GM21515 (cell line): ENCODE measurements around the gene USP53.
"Not testable (repeated sequence)": the region's sequence is repeated elsewhere in the genome, so short reads cannot be mapped to it uniquely, and the experiment has no call there.

ENCODE experiments used
- ATAC-seq: cut with Tn5 transposase; IDR thresholded peaks from one replicate; pipeline ENCODE4 v1.9.1; 2021; ENCODE audit not compliant: unreplicated experiment

Gene USP53

DNA sequence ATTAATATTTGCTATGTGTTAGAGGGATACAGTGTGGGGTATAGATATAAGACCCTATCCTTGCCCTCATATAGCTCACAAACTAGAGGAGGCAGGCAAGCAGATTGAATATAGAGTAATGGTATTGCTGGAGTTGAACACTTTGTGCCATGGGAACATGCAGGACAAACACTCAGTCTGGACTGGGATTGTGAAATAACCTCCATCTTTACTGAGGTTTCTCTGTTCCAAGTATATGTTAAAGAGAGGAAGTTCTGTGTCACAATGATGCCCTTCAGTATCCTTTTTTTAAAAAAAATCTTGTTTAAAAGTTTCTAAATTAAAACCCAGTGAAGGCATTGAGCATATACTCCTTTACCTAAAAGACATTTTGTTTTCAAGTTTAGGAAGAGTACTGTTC is 100.7 kb downstream of the USP53 start:
- ATAC-seq: no peak

GRCh38 chr4:119314356-119314755 is 101.8 kb downstream of the USP53 start:
- peak; percentile 76 for ATAC-seq

- no peak for ATAC-seq
These were observed 102.5 kb downstream of the USP53 start for GRCh38 chr4:119315036-119315435.

- no peak for ATAC-seq
These were observed 105.5 kb downstream of the USP53 start for GRCh38 chr4:119317990-119318389.

- ATAC-seq: no peak
These were observed 109.6 kb downstream of the USP53 start, which contains the start of gene FABP2 for GRCh38 chr4:119321921-119322687. Gene FABP2 (minus strand): TSS chr4:119322138. CDS start chr4:119322102, 36 bp downstream.

- no peak for ATAC-seq
These were observed 116.2 kb downstream of the USP53 start for GRCh38 chr4:119328695-119329094.

DNA sequence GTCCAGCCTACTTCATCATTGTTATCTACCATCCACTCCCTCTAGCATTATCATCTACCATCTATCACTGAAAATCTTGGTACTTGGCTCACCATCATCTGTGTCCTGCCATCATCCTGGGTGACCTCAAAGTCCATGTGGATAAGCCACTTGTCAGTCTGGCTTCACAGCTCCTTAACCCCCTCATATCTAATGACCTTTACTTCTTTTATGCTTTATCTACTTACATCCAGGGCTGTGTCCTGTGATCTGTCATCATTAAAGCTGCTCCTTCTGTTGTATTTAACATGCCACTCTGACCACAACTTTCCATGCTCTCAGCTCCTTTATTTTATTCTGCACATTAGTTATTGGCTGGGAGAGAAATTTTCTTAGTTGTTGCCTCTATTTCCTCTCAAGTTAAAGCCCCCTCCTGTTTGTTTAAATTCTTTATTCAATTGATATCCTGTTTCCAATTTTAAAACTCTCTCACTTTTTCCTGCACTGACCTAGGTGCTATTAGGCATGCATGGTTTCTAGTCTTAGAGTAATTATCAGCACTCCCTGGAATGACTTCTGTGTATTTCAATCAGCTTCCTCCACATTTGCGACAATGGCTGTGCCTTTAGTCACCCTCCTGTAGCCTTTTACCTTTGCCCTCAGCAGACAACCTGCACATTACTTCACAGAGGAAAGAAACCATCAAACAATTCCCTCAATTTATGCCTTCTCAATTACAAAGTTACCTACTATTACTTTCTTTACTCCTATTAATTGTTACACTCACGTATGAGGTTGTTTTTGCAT is 117.5 kb downstream of the USP53 start:
- ATAC-seq: no peak

DNA sequence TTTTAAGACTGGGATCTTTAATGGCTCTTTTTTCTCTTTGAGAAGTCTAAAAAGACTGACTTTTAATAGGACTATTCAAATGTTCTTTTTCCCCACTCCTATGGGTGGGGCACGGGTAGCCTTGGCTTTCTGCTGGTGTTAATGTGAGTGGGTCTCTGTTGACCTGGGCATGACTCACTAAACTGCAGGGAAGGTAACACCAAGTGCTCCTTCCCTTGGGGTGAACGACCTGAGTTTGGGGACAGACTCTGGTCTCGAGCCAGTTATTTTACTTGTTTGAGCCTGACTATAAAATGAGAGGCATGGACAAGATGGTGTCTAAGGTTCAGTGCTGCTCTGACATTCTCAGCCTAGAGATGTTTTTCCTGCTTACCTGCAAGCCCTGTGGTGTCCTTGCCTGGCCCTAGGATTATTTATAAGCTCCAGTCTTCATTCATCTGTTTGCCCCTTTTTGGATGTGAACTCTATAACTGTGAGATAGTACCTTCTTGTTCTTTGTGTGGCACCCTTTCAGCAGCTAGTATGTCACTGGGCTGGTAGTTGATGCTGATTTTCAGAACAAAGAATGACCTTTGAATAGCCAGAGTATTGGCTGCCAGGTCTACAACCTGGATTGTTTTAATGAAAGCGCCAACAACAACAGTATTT is 123.9 kb downstream of the USP53 start:
- not testable (repeated sequence) for ATAC-seq

- ATAC-seq: no peak
These were observed 124.5 kb downstream of the USP53 start for GRCh38 chr4:119337010-119337409.

GRCh38 chr4:119339895-119340294 is 127.4 kb downstream of the USP53 start:
- not testable (repeated sequence) for ATAC-seq

- ATAC-seq: not testable (repeated sequence)
These were observed 130.8 kb downstream of the USP53 start for GRCh38 chr4:119343293-119343692.
